GM08714 (cell line): ENCODE data around the gene ACOX3.

Source experiments
- H3K4me3 ChIP-seq: fragments of 200-500 bp; sonication (Bioruptor generic); 2 replicates; pipeline ENCODE4 v1.5.1; 2014; ENCODE audit warnings: mild to moderate bottlenecking, low read length, inconsistent platforms
- ZNF274 ChIP-seq: IDR thresholded peaks from 2 replicates; pipeline ENCODE4 v1.6.1; 2012; ENCODE audit warnings: mild to moderate bottlenecking, low read depth, low read length

The ACOX3 gene

DNA sequence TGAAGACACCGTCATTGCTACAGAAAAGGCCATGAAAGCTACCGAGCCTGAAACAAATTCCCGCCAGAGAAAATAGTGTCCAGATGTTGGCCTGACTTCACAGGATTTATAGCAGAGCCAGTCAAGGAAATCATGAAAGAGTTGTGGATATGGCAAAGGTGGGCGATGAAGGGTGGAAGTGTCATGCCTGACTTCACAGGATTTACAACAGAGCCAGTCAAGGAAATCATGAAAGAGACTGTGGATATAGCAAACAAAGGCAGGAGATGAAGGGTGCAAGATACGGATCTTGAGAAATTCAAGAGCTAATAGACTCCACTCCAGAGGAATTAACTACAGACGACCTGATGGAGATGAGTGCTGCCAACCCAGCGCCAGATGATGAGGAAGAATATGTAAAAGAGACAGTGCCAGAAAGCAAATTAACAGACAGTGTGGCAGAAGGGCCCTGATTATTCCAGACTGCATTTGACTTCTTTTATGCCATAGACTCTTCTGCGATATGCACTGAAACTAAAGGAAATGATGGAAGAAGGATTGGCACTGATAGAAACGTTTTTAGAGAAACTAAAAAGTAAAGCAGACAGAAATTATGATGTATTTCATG is 17.2 kb upstream of the ACOX3 start:
- no peak for TF ChIP-seq ZNF274
- H3K4me3 ChIP-seq, result no peak overlapping the region

DNA sequence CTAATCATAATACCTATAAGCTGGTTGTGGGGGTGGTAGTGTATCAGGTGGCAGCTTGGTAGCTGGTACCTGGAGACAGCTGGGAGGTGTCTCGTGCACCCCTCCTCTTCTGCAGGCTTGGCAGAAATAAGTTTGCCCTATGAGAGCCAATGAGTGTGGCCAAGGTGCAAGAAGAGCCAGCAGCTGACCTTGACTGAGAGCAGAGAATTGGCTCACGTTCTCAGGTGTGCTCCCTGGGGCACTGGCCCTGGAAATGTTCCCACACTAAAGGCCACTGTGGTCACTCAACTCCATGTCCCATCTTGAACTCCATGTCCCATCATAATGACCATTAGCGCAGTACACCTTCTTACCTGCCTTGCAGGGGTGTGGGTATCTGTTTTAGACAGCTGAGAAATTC is 13.4 kb upstream of the ACOX3 start:
- TF ChIP-seq ZNF274, result no peak
- H3K4me3 ChIP-seq, result no peak overlapping the region

DNA sequence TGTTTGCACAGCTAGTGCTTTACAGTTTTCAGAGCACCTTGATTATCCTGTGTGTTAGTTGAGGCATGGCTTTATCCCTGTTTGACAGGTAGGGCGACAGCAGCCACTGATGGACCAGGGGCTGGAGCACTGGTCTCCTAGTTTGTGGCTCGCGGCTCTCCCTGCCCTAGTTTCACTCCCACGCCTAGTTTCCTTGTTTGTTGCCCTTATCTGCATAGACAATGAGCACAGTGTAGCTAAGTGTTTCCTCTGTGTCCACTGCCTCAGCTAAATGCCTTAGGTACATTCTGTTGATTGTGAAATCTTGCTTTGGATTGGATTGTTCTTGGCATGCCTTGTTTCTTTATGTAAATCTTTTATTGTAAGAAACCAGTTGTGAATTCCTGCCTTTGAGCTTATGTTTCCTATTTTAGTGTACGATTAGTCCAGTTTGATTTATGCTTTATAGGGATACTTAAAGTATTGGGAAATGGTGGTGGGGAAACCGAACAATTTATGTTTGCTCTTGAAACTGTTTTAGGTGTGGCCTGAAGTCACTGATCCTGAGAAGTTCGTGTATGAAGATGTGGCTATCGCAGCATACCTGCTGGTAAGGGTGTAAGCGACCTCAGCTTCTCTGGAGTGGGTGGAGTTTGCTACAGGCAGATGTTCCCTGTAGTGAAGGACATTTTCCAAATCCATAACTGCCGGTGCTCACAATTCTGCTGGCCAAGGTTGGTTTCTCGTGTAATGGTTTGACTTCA is 11.1 kb upstream of the ACOX3 start:
- TF ChIP-seq ZNF274, result no peak
- no peak overlapping the region for H3K4me3 ChIP-seq

DNA sequence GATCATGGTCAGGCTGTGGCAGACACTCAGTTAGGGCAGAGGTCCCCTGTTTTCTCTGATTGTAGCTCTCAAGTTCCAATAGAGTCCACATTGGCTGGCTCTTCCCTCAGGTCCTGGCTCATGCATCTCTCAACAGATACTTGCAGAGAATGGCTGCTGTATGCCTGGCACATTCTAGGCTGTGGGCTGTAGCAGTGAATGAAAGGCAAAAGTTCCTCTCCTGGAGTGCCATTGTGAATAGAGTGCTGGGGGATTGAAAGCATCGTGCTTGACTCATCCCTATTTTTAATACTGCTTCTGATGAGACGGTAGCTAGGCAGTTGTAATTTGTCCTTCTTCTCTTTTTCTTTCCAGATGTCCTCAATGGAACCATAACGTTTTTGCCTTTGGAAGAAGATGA is 5.6 kb upstream of the ACOX3 start:
- no peak overlapping the region for H3K4me3 ChIP-seq
- TF ChIP-seq ZNF274, result no peak

DNA sequence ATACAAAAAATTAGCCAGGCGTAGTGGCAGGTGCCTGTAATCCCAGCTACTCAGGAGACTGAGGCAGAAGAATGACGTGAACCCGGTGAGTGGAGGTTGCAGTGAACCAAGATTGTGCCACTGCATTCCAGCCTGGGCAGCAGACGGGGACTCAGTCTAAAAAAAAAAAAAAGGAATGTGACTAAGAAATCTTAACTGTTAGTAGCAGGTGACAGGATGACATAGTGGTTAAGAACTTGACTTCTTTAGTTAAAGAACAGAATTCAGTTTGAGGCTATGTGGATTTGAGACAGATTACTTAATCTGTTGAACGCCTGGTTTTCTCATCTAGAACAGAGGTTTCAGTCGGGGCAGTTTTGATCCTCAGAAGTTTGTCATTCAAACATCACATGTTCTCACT is 3.3 kb upstream of the ACOX3 start:
- H3K4me3 ChIP-seq, result no peak overlapping the region
- no peak for TF ChIP-seq ZNF274

DNA sequence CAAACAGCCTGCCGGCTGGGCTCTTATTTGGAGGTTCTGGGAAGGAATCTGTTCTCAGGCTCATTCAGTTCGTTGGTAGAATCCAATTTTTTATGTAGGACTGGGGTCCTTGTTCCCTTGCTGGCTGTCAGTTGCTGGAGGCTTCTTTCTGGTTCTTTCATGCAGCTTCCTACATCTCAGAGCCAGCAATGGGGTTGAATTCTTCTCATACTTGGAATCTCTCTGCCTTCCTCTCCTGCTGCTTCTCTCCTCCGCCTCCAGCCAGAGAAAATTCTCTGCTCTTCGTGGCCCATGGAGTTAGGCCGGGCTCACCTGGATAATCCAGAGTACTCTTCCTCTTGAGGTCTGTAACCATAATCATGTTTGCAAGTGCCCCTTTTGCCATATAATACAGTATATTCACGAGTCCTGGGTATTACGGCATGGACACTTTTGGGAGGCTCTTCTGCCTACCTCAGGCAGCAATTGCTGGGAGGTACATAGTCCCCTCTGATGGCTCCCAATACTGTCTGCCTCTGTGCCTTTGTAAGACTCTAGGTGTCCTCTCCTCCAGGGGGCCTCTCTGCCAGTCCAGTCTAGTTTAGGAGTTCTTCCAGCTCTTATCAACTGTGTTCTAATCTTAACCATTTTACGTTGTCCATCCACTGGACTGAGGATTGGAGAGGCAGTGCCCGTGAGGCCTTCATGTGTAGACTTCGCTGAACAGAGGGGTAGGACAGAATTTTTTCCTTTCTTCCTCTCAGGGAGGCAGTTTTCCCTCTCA is 2.3 kb upstream of the ACOX3 start:
- no peak for TF ChIP-seq ZNF274
- H3K4me3 ChIP-seq, result no peak overlapping the region; the same call in 1 of the 2 replicates

DNA sequence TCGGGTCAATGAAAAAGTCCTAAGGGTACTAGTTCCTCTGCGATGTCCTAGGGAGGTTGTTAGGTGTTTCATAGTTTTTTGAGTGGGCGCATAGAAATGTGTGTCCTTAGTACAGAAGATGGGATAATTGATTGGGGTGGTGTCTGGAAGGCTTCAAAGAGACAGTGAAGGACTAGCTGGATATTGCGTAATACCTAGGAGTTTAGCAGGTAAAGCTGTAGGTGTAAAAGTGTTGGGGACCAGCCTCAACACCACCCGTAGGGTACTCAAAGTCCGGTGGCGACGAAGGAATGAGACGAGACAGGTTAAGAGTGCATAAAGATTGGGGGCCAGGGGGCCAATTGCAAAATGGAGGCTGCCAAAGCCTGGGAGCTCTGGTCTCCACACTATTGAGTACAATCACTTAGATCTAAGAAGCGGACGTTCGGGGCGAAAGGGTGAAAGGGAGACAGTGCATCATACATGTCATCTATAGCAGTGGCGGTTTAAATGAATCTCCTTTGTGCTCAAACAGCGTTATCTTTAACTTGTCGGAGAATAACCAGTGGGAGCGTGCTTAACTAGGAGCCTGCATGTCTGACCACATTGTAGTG is 1.1 kb upstream of the ACOX3 start:
- peak overlapping the region; percentile 93 for H3K4me3 ChIP-seq
- TF ChIP-seq ZNF274, result no peak

DNA sequence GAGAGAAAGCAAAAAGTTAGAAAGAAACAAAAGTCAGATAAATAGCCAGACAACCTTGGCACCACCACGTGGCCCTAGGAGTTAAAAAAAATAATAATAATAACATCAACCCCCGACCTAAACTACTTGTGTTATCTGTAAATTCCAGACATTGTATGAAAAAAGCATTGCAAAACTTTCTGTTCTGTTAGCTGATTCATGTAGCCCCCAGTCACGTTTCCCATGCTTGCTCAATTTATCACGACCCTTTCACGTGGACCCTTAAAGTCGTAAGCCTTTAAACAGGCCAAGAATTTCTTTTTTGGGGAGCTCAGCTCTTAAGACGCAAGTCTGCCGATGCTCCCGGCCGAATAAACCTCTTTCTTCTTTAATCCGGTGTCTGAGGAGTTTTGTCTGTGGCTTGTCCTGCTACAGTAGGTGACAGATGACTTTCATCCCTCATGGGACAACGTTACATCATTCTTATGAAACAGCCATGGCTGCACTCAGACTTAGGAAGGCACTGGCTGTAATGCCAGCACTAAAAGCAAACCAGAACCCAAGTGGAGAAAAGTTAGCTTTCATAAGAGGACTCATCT is 520 bp downstream of the ACOX3 start:
- H3K4me3 ChIP-seq, result peak overlapping the region; percentile 93
- no peak for TF ChIP-seq ZNF274

DNA sequence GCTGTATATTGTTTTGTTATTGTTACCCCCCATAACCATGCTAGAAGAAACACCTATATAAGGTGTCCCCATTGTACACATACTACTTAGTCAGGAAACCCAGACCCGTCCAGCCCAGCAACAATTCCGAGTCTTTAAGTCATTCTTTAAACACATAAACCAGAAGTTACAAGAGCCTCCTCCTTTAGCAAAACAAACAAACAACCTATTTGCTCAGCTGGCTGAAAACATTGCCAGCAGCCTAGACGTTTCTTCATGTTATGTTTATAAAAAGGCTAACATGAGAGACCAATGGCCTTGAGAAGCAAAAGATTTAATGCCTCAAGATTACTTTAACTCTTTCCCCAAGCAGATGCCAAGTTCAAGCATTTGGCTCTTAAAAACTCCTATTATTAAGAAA is 1.4 kb downstream of the ACOX3 start:
- no peak overlapping the region for H3K4me3 ChIP-seq
- TF ChIP-seq ZNF274, result no peak

DNA sequence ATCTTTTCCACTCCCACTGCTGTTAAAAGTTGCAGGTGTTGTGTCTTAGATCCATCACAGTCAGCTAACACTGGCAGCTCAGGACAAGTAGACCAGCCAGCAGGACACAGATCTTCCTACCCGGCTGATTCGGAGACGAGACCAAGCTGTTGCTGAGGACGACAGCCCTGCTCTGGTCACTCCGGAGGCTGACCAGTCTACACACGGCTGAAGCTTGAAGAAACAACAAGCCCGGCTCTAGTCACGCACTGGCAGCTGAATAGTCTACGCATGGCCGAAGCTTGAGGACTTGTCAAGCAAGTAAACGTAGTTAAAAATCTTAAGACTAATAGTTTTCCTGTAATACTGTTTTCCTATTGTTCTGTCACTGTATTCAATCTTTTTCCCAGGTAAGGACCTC is 1.8 kb downstream of the ACOX3 start:
- no peak overlapping the region for H3K4me3 ChIP-seq
- TF ChIP-seq ZNF274, result no peak

DNA sequence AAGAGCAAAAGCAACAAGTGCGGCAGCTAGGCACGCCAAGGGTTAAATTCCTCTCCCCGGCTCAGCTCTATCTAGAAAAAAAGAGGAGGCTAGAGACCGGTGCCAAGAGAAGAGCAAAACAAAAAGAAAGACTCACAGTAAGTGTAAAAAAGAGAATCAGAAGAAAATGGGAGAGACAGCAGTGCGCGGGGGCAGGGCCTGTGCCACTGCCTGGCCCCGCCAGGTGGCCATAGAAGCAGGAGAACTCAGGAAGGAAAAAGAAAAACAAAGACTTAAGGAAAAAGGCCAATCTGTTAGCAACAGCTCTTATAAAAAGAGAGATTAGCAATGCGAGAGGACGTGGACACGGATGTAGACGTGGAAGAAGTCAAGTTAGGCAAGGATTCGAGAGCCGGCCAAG is 3.2 kb downstream of the ACOX3 start:
- no peak overlapping the region for H3K4me3 ChIP-seq
- TF ChIP-seq ZNF274, result no peak

DNA sequence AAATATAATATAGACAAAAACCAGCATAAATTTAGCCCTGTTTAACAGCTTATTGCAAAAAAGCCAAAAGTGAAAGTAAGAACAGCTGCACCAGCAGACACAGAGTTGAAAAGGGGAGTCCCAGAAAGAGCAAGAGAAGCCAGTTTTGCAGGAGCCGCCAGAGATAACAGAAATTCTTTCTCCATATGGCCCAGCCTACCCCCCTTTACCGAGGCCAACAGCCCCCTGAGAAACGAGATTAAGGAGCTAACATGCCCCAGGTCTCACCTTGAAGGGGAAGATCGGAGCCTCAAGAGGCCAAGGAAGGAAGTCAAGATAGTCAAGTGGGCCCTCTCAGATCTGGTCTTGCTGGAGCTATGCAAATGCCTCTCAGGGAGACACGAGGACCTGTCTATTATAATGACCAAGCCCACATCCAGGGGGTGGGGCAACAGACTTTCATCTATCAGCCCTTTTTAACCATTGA is 4.8 kb downstream of the ACOX3 start:
- peak overlapping the region; percentile 86; the same call in 1 of the 2 replicates for H3K4me3 ChIP-seq

DNA sequence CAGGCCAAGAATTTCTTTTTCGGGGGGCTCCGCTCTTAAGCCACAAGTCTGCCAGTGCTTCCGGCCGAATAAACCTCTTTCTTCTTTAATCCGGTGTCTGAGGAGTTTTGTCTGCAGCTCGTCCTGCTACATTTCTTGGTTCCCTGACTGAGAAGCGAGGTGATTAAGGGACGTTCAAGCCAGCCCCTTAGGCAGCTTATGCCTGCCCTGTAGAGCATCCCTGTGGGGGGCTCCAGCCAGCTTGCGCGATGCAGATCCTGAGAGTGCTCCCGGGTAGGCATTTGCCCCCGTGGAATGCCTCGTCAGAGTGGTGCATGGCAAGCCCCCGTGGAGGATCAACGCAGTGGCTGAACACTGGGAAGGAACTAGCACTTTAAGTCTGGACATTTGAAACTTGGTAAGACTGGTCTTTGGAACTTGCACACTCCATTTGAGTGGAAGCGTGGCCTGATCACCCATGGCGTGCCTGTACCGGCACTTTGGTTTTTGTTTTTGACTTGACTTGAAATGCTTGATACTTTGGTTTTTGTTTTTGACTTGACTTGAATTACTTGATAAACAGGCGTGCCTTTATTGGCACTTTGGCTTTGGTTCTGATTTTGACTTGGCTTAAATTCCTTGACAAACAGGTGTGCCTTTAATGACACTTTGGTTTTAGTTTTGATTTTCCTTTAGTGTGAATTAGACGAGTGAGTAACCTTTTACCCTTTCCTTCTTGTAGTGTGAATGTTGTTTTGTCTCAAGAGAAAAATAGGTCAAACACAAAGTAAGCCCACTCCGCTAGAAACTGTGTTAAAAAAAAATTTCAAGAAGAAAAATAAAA is 6.1 kb downstream of the ACOX3 start:
- H3K4me3 ChIP-seq, result no peak overlapping the region; the same call in 1 of the 2 replicates
- TF ChIP-seq ZNF274, result no peak

More for the DNA sequence above, 4.8 kb downstream of the ACOX3 start:
- TF ChIP-seq ZNF274, result no peak

DNA sequence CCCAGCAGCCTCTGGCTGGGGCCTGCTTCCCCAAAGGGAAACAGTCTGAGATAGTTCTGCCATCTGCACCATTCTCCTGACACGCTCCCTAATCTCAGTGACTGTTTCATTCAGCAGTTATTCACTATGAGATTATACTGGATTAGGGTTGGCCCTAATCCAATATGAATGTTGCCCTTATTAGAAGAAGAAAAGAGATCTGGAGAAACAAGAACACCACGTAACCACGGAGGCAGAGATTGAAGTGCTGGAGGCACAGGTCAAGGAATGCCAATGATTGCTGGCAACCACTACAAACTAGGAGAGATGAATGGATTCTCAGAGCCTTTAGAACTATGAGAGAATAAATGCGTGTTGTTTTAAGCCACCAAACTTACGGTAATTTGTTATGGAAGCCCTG is 7.4 kb downstream of the ACOX3 start:
- TF ChIP-seq ZNF274, result no peak
- H3K4me3 ChIP-seq, result no peak overlapping the region
